GM12891 (cell line): ENCODE measurements around the gene SHISA9.

Experiments
- POLR2A ChIP-seq: IDR thresholded peaks from 2 replicates; pipeline ENCODE4 v1.6.1; 2011; ENCODE audit warnings: low read depth, low read length, control low read depth
- POLR2AphosphoS5 ChIP-seq: IDR thresholded peaks from 2 replicates; pipeline ENCODE4 v1.6.1; 2011; ENCODE audit warnings: low read depth, low read length, control low read depth
- POU2F2 ChIP-seq: IDR thresholded peaks from 2 replicates; pipeline ENCODE4 v1.6.1; 2011; ENCODE audit warnings: low read depth, mild to moderate bottlenecking, control low read depth, low read length, moderate library complexity
- SPI1 ChIP-seq: IDR thresholded peaks from 2 replicates; pipeline ENCODE4 v1.6.1; 2011; ENCODE audit warnings: low read depth, low read length, control low read depth

- TF ChIP-seq SPI1 (no peak), POLR2AphosphoS5 (no peak), POLR2A (no peak), POU2F2 (no peak)
Observed at GRCh38 chr16:12917653-12918052, 16.3 kb downstream of the SHISA9 start.
